Urothelium cell line (cell line): ENCODE results near the gene UGT2B17.
"Not testable (repeated sequence)": the region's sequence is repeated elsewhere in the genome, so short reads cannot be mapped to it uniquely, and the experiment has no call there.

Source experiments
- DNase-seq: peaks from one replicate; pipeline ENCODE4 v3.0.0; 2011; ENCODE audit warnings: low spot score, mixed read lengths
- FAIRE-seq: peaks from 2 replicates; lab custom pipeline; 2011; peaks lifted over from hg19 to GRCh38; lab: Jason Lieb, UNC

Gene UGT2B17

DNA sequence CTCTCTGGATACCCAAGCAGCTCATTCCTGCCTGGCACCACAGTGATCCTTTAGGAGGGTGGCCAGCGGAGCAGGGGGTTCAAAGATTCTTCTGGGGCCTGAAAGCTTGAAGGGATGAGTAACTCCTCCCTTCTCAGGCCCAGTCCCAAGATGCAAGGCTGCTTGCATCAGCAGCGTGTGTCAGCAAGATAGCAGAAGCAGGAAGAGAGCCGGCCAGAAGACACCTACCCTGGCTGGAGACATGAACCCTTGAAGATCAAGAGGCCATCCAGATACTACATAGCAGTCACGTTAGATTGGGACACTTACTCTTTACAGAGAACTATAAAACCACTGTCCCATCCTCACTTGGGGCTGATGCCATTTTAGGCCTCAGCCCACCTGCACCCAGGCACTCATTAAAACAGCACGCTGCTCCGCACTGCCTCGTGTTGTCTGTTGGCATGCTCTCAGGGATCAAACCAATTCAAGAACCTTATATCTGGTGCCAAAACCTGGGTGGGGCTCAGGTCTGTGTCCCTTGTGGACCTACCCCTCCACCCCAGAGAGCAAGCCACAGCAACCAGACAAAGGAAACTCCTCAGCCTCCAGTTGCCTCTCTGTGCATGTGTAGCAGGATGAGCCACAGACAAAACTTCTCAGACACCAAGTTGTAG, 6.5 kb downstream of the UGT2B17 start:
- DNase-seq (no peak), FAIRE-seq (no peak)

DNA sequence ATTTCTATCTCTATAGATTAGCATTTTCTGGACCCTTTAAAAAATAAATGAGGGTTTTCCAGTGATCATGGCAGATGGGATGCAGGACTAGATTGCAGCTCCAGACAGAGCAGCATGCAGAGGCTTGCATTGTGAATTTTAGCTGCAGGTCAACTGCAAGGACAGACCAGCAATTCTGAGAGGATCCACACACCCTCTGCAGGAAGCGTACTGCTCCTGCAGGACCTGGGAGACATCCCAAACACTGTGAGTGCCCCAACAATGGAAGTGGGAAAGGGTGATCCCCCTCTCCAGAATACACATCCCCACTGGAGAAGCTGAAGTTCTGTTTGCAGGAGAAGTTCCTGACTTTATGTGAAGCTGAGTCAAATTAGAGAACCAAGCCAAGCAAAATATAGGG, 7.1 kb downstream of the UGT2B17 start:
- DNase-seq, FAIRE-seq: not testable (repeated sequence)

DNA sequence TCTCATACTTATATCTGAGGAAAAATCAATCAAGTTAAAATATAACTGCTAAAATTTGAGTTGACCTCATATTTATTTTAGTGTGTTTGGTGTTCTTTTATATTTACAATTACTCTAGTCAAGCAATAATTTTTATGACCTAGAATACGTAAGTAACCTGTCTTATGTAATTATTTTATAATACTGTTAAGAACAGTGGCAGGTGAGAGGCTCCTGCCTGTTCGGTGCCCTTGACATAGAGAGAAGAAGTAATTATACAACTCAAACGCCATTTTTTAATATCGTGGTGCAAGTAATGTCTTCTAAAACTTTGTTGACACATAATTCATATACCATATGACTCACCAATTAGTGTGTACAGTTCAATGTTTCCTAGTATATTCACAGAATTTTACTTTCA, 7.6 kb downstream of the UGT2B17 start:
- not testable (repeated sequence) for FAIRE-seq, DNase-seq

DNA sequence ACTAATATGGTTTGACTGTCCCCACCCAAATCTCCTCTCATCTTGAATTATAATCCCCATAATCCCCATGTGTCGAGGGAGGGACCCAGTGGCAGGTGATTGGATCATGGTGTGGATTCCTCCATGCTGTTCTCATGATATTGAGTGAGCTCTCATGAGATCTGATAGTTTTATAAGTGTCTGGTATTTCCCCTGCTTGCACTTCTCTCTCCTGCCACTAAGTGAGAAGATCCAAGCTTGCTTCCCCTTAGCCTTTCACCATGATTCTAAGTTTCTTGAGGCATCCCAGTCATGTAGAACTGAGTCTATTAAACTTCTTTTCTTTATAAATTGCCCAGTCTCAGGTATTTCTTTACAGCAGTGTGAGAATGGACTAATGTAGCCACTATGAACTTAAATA, 9.8 kb downstream of the UGT2B17 start:
- not testable (repeated sequence) for FAIRE-seq, DNase-seq

DNA sequence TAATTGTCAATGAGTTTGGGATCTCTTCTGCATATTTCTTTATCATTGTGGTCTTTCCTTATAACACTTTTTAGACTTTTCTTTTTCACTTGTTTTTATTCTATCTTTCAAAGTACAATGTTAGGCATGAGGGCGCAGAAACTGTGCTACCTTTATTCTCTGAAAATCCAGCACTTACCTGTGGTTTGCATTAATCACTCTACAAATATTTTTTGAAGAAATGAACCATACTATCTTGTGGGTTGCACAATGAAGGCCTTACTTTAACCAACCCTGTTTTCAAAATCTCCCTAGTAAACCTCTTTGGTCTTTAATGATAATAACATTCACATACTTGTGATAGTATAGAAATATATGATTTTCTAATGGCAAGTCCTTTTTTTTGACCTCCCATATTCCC, 11.0 kb downstream of the UGT2B17 start:
- not testable (repeated sequence) for FAIRE-seq

DNA sequence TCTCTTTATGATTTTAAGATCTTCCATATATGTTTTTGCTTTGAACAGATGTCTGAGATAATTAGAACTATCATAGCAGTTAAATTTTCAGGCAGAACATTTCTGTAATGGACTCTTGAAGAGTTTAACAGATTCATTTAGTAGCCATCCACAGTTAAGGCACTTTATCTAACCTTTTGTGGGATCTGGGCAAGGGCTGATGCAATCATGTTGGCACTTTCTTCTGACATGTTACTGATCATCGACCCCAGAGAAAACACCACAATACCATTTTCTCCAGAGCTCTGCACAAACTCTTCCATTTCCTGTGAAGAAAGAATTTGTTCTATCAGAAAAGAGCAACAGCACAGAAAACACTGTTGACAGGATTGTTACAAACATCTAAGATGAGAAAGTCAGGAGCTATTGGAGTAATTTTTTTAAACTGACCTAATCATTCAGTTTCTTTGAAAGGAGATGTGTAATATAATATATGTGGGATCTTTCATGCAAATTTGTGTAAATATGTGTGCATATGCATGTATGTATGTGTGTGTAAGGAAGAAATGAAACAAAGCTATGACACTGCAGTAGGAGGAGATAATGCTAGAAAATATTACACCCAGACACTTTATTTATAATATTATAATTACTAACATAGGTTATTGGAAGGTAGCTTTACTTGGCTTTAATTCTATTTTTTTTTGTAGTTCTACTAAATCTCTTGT, 15.6 kb downstream of the UGT2B17 start:
- not testable (repeated sequence) for DNase-seq, FAIRE-seq

More for the DNA sequence above, 11.0 kb downstream of the UGT2B17 start:
- not testable (repeated sequence) for DNase-seq

DNA sequence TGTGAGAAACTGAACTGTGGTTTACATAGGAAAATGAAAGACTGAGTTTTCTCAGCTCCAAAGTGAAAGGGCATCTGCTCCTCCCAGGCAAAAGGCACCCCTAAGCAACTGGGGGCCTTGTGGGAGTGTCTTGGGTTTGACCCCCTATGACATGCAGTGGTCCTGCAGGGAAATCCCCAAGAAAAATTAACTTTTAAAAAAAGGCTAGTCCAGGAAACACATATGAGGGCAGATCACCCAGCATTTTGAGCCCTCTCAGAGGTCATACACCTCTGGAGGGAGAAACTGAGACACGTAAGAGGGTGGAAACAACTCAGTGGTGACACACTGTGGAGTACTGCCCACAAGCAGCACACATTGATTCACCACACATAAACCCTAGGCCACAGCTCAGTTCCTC, 22.3 kb downstream of the UGT2B17 start:
- FAIRE-seq, DNase-seq: not testable (repeated sequence)

DNA sequence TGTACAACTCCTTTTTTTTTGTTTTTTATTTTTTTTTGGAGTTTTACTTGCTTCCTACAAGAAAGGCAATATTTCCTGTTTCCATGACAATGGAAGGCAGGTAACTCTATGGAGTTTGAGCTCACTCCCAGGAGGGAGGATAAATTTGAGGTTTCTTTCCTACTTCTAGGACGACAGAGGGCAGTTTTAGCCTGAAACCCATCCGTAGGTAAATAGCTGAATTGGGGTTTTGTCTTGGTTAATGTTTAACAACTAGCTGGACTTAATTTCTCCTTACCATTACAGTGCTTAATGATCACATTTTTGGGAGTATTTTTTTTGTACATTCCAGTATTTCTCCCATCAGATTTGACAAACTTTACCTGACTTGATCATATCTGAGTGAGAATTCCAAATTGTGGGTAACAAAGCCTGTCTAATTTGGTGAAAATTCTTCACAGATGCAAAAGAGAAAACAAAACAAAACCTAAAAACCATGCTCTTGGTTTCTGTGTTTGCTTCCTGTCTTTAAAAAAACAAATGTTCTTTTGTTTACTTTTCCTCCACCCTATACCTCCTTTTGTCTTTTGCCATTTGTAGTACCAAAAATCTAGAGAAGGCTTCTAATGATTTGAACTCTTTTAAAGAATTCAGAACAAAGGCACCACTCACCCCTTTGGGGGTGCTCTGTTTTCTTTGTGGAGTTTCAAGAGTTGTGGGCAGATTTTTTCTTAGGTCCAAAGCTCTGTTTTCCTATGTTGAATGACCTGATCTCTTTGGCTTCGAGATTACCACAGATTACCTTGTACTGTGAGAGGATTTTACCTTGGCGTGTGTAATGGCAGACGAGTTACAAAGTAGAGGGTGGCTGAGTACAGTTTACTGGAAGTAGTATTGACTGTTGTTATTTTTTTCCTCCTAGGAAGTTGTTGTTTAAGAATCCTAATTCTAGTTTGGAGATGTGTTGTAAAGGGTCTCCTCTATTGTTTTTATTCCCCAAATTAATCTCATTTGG, 23.0 kb downstream of the UGT2B17 start:
- FAIRE-seq, DNase-seq: not testable (repeated sequence)

DNA sequence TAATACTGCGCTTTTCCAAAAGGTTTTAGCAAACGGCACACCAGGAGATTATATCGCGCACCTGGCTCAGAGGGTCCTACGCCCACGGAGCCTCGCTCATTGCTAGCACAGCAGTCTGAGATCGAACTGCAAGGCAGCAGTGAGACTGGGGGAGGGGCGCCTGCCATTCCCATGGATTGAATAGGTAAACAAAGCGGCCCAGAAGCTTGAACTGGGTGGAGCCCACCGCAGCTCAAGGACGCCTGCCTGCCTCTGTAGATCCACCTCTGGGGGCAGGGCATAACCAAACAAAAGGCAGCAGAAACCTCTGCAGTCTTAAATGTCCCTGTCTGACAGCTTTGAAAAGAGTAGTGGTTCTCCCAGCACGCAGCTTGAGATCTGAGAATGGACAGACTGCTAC, 33.4 kb downstream of the UGT2B17 start:
- not testable (repeated sequence) for FAIRE-seq, DNase-seq

DNA sequence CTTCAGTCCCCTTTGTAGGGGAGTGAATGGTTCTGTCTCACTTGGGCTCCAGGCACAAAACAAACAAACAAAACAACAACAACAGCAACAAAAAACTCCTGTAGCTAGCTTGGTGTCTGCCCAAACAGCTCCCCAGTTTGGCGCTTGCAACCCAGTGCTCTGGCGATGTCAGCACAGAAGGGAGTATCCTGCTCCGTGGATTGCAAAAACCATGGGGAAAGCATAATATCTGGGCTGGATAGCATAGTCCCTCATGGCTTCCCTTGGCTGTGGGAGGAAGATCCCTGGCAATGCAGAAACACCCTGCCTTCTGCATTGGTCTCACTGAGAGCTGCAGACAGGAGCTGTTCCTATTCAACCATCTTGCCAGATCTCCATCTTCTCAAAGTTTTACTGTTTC, 39.7 kb downstream of the UGT2B17 start:
- no peak for DNase-seq
- no peak for FAIRE-seq

DNA sequence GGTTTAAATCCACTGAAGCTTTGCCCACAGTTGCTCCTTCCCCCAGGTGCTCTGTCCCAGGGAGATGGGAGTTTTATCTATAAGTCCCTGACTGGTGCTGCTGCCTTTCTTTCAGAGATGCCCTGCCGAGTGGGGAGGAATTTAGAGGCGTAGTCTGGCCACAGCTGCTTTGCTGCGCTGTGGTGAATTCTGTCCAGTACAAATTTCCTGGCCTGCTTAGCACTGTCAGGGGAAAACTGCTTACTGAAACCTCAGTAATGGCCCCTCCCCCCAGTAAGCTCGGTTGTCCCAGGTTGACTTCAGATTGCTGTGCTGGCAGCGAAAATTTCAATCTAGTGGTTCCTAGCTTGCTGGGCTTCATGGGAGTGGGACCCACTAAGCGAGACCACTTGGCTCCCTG, 40.1 kb downstream of the UGT2B17 start:
- FAIRE-seq (no peak), DNase-seq (no peak)

DNA sequence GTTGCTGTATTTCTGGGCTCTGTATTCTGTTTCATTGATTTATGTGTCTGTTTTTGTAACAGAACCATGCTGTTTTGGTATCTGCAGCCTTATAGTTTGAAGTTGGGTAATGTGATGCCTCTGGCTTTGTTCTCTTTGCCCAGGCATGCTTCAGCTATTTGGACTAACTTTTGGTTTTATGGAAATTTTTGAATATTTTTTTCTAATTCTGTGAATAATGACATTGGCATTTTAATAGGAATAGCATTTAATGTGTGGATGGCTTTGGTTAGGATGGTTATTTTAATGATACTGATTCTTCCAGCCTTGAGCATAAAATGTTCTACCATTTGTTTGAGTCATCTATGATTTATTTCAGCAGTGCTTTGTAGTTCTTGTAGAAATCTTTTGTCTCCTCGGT, 53.9 kb downstream of the UGT2B17 start:
- DNase-seq, FAIRE-seq: not testable (repeated sequence)

DNA sequence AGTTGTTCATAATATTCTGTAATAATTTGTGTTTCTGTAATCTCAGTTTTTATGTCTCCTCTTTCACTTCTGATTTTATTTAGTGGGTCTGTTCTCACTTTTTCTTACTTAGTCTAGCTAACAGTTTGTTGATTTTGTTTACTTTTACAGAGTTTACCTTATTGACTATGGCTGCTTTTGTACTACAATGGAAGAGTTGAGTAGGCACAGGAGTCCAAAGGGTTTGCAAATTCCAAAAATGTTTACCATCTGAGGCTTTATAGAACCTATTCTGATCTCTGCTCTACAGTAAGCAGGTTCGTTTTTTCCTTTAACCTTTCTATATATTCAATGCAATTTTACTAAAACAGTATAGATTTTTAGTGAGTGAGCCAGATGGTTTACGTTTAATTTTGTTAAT, 55.1 kb downstream of the UGT2B17 start:
- FAIRE-seq (no peak), DNase-seq (no peak)

DNA sequence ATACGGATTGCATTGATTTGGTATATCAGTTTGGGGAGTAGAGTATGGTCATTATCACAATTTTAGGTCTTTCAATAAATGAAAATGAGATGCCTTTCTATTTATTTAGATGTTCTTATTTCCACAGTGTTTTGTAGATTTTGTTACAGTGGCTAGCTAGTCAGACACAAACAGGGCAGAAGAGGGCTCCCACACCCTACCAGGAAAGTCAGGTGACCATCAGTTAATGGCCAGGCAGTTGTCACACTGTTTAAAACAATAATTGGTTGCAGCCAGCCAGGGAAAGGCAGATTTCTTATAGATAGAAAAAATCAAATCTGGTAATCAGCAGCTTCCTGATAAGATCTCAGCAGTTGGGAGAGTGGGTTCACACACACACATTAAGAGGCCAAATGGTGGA, 57.2 kb downstream of the UGT2B17 start:
- no peak for FAIRE-seq
- DNase-seq = no peak

DNA sequence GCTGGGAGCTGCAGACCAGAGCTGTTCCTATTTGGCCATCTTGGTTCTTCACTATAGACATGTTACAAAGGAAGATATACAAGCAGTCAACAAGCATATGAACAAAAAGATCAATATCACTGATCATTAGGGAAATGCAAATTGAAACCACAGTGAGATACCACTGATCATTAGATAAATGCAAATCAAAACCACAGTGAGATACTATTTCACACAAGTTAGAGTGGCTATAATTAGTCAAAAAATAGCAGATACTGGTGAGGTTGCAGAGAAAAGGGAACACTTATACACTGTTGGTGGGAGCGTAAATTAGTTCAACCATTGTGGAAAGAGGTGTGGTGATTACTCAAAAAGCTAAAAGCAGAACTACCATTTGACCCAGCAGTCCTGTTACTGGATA, 70.7 kb downstream of the UGT2B17 start:
- DNase-seq, FAIRE-seq: not testable (repeated sequence)

DNA sequence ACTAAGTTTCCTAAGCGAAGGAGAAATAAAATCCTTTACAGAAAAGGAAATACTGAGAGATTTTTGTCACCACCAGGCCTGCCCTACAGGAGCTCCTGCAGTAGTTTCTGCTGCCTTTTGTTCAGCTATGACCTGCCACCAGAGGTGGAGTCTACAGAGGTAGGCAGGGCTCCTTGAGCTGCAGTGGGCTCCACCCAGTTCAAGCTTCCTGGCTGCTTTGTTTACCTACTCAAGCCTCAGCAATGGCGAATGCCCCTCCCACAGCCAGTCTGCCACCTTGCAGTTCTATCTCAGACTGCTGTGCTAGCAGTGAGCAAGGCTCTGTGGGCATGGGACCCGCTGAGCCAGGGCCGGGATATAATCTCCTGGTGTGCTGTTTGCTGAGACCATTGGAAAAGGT, 71.3 kb downstream of the UGT2B17 start:
- not testable (repeated sequence) for FAIRE-seq

DNA sequence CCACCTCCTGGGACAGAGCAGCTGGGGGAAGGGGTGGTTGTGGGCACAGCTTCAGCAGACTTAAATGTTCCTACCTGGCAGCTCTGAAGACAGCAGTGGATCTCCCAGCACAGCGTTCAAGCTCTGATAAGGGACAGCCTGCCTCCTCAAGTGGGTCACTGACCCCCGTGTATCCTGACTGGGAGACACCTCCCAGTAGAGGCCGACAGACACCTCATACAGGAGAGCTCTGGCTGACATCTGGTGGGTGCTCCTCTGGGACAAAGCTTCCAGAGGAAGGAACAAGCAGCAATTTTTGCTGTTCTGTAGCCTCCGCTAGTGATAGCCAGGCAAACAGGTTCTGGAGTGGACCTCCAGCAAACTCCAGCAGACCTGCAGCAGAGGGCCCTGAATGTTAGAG, 72.7 kb downstream of the UGT2B17 start:
- not testable (repeated sequence) for FAIRE-seq, DNase-seq

More for the DNA sequence above, 71.3 kb downstream of the UGT2B17 start:
- DNase-seq = not testable (repeated sequence)

DNA sequence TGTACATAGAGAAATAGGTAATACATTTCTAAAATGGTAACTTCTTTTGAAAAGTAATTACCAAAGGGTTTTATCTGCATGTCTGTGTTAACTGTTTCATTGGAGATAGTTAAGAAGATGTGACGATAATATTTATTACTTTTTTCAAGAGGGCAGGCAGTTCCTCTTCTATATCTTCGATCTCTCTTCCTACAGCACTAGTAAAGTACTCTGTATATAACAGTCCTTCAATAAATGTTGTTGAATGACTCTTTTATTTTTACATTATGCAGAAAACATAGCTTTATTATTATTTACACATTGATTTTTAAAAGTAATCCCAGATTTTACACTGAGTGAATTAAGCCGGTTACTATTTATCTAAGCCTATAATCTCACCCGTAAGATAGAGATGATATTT, 77.1 kb downstream of the UGT2B17 start:
- no peak for DNase-seq
- FAIRE-seq = no peak

DNA sequence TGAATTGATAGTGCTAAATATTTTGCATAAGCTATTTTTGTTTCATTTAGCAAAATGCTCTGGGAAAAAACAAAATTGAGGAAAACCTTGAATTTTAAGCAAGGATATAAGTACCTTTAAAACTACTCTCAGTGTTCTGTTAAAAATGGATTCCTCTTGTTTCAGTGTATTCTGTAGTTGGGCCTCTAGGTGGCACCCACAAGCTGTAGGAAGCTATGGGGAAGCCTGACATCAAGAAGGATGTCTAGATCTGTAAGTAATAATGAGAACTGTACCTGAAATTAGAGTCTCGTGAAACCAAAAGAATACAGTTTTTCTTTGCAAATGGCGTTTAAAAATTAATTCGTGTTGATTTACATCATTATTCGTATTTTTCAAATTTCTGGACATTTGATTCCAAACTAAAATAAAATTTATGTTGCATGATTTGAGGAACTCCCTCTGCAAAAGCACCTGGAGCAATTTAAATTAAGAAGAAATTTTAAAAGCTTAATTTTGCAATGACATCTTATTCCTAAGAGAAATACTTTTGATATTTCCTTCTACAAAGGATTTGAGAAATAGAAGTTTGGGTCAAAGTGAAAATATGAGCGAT, 77.6 kb downstream of the UGT2B17 start:
- DNase-seq (peak; percentile 30), FAIRE-seq (no peak)

DNA sequence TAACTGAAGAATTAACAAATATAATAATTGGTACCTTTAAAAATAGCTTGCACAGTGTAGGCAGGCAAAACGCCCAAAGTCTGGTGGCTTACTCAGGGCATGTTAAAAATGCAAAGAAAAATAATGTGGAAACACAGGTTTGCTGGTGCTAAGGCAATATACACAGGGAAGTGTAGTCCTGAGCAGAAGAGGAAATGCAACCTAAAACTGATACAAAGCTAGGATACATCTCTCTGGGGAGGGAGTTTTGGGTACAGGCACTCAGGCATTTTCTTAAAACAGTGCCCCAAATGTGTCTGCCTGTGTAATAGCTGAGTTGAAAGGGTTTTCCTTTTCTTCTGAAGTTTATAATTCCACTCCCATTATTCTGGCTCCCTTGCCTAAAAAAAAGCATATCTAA, 81.4 kb downstream of the UGT2B17 start:
- no peak for DNase-seq
- no peak for FAIRE-seq
